ENCODE data around the gene STK11IP. TPM values are rescaled to one million over a fixed set of nuclear protein-coding genes. Genes with fewer than 3 reads are reported as not detected.

The STK11IP gene
- total and polyA plus RNA-seq, 2 of the 13 experiments (the other 11 are each of a cell fraction or from before 2014, with no cell fraction given): 12.8 to 24.0 TPM

DNA sequence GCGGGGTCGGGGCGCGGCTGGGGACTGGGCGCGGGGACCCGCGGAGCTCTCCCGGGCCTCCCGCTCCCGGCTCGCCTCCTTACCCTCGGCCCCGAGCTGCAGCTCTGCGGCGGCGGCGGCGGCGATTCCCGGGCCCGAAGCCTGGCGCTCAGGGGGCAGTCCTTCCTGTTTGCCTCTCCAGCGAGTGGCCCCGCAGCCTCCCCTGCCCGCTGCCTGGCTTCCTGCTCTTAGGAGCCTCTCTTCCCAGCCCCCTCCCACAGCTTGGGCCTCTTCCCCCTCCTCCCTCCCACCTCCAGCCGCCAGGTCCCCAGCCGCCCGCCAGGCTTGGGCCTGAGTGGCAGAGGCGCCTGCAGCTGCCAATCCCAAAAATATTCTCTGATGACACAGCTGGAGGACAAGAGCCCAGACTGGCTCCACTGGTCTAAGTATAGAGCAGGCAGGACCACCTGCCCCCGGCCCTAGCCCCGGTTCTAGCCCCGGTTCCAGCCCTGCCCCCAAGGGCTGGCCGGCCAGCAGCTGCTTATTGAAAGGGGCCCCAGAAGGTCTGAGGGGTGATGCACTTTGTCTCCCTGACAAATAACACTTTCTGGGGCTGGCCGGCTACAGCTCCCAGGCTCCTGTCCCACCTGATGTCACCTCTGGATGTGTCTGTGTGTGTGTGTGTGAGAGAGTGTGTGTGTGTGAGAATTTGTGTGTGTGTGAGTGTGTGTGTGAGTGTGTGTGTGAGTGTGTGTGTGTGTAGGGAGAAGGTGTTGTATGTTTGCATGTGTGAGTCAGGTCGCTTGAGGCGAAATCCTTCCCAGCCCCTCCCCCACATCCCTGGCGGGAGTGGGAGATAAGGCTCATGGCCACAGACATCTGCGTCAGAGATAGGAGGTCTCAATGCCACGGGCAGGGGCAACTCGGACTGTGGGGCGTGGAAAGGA lies 26.1 kb upstream of the STK11IP start, which contains the start of gene OBSL1 (continued):
- TF ChIP-seq, protein P1, sequence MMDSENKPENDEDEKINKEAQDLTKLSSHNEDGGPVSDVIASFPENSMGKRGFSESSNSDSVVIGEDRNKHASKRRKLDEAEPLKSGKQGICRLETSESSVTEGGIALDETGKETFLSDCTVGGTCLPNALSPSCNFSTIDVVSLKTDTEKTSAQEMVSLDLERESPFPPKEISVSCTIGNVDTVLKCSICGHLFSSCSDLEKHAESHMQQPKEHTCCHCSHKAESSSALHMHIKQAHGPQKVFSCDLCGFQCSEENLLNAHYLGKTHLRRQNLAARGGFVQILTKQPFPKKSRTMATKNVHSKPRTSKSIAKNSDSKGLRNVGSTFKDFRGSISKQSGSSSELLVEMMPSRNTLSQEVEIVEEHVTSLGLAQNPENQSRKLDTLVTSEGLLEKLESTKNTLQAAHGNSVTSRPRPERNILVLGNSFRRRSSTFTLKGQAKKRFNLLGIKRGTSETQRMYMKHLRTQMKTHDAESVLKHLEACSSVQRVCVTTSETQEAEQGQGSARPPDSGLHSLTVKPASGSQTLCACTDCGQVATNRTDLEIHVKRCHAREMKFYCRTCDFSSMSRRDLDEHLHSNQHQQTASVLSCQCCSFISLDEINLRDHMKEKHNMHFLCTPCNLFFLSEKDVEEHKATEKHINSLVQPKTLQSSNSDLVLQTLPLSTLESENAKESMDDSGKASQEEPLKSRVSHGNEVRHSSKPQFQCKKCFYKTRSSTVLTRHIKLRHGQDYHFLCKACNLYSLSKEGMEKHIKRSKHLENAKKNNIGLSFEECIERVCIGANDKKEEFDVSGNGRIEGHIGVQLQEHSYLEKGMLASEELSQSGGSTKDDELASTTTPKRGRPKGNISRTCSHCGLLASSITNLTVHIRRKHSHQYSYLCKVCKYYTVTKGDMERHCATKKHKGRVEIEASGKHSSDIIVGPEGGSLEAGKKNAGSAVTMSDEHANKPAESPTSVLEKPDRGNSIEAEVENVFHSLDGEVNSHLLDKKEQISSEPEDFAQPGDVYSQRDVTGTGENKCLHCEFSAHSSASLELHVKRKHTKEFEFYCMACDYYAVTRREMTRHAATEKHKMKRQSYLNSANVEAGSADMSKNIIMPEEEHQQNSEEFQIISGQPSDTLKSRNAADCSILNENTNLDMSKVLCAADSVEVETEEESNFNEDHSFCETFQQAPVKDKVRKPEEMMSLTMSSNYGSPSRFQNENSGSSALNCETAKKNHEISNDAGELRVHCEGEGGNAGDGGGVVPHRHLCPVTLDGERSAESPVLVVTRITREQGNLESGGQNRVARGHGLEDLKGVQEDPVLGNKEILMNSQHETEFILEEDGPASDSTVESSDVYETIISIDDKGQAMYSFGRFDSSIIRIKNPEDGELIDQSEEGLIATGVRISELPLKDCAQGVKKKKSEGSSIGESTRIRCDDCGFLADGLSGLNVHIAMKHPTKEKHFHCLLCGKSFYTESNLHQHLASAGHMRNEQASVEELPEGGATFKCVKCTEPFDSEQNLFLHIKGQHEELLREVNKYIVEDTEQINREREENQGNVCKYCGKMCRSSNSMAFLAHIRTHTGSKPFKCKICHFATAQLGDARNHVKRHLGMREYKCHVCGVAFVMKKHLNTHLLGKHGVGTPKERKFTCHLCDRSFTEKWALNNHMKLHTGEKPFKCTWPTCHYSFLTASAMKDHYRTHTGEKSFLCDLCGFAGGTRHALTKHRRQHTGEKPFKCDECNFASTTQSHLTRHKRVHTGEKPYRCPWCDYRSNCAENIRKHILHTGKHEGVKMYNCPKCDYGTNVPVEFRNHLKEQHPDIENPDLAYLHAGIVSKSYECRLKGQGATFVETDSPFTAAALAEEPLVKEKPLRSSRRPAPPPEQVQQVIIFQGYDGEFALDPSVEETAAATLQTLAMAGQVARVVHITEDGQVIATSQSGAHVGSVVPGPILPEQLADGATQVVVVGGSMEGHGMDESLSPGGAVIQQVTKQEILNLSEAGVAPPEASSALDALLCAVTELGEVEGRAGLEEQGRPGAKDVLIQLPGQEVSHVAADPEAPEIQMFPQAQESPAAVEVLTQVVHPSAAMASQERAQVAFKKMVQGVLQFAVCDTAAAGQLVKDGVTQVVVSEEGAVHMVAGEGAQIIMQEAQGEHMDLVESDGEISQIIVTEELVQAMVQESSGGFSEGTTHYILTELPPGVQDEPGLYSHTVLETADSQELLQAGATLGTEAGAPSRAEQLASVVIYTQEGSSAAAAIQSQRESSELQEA (CRISPR knock-in tag; IDR thresholded peaks at IDR 0.05; ENCODE audit: not compliant biosample characterization): no peak
- TF ChIP-seq, protein P2, sequence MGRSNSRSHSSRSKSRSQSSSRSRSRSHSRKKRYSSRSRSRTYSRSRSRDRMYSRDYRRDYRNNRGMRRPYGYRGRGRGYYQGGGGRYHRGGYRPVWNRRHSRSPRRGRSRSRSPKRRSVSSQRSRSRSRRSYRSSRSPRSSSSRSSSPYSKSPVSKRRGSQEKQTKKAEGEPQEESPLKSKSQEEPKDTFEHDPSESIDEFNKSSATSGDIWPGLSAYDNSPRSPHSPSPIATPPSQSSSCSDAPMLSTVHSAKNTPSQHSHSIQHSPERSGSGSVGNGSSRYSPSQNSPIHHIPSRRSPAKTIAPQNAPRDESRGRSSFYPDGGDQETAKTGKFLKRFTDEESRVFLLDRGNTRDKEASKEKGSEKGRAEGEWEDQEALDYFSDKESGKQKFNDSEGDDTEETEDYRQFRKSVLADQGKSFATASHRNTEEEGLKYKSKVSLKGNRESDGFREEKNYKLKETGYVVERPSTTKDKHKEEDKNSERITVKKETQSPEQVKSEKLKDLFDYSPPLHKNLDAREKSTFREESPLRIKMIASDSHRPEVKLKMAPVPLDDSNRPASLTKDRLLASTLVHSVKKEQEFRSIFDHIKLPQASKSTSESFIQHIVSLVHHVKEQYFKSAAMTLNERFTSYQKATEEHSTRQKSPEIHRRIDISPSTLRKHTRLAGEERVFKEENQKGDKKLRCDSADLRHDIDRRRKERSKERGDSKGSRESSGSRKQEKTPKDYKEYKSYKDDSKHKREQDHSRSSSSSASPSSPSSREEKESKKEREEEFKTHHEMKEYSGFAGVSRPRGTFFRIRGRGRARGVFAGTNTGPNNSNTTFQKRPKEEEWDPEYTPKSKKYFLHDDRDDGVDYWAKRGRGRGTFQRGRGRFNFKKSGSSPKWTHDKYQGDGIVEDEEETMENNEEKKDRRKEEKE (IDR thresholded peaks at IDR 0.05): no peak
- no peak for TF ChIP-seq SMARCC2 (IDR thresholded peaks at IDR 0.05)
- TF ChIP-seq ETV5 (CRISPR knock-in tag; IDR thresholded peaks at IDR 0.05; ENCODE audit: borderline replicate concordance): peak; percentile 69
- TF ChIP-seq SMYD3 (CRISPR knock-in tag; IDR thresholded peaks at IDR 0.05): peak; percentile 75
- TF ChIP-seq, protein P3, sequence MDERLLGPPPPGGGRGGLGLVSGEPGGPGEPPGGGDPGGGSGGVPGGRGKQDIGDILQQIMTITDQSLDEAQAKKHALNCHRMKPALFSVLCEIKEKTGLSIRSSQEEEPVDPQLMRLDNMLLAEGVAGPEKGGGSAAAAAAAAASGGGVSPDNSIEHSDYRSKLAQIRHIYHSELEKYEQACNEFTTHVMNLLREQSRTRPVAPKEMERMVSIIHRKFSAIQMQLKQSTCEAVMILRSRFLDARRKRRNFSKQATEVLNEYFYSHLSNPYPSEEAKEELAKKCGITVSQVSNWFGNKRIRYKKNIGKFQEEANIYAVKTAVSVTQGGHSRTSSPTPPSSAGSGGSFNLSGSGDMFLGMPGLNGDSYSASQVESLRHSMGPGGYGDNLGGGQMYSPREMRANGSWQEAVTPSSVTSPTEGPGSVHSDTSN (CRISPR knock-in tag; IDR thresholded peaks at IDR 0.05): no peak
- TF ChIP-seq, protein P4, sequence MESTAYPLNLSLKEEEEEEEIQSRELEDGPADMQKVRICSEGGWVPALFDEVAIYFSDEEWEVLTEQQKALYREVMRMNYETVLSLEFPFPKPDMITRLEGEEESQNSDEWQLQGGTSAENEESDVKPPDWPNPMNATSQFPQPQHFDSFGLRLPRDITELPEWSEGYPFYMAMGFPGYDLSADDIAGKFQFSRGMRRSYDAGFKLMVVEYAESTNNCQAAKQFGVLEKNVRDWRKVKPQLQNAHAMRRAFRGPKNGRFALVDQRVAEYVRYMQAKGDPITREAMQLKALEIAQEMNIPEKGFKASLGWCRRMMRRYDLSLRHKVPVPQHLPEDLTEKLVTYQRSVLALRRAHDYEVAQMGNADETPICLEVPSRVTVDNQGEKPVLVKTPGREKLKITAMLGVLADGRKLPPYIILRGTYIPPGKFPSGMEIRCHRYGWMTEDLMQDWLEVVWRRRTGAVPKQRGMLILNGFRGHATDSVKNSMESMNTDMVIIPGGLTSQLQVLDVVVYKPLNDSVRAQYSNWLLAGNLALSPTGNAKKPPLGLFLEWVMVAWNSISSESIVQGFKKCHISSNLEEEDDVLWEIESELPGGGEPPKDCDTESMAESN (CRISPR knock-in tag; conservative IDR thresholded peaks at IDR 0.05): no peak; the same call in 1 of the 2 replicates
- TF ChIP-seq DPF2 (CRISPR knock-in tag; IDR thresholded peaks at IDR 0.05; ENCODE audit: borderline replicate concordance, low read depth): peak; percentile 74

All from HepG2 (cell line).